Loucy (cell line): Measurements from ENCODE around the gene SLC9A9.

Experiments
- H2AFZ ChIP-seq: fragments of 200-600 bp; sonication (generic); 2 replicates; pipeline ENCODE4 v1.6.0; 2016; ENCODE audit warnings: antibody characterized with exemption, mild to moderate bottlenecking, low read length, moderate library complexity
- H3F3A ChIP-seq: fragments of 200-600 bp; 2 replicates; pipeline ENCODE4 v1.6.0; 2016; ENCODE audit warnings: antibody characterized with exemption, low read depth, mild to moderate bottlenecking
- H3K27me3 ChIP-seq: fragments of 200-600 bp; sonication (generic); 2 replicates; pipeline ENCODE4 v1.6.1; 2014; ENCODE audit warnings: low read length, mild to moderate bottlenecking; ENCODE audit not compliant: insufficient read depth, poor library complexity, severe bottlenecking
- H3K36me3 ChIP-seq: fragments of 200-600 bp; sonication (generic); 2 replicates; pipeline ENCODE4 v1.6.1; 2016; ENCODE audit warnings: low read length; ENCODE audit not compliant: insufficient read depth
- H3K4me1 ChIP-seq: fragments of 200-600 bp; sonication (generic); 2 replicates; pipeline ENCODE4 v1.5.1; 2014; ENCODE audit warnings: low read length, mild to moderate bottlenecking; ENCODE audit not compliant: insufficient read depth, poor library complexity, severe bottlenecking
- H3K4me2 ChIP-seq: fragments of 200-600 bp; sonication (generic); 2 replicates; pipeline ENCODE4 v1.6.0; 2014; ENCODE audit warnings: antibody characterized with exemption, low read length, low read depth, mild to moderate bottlenecking; ENCODE audit not compliant: poor library complexity, severe bottlenecking
- H3K4me3 ChIP-seq: fragments of 200-600 bp; sonication (generic); 2 replicates; pipeline ENCODE4 v1.5.1; 2014; ENCODE audit warnings: low read length, mild to moderate bottlenecking, mixed read lengths; ENCODE audit not compliant: poor library complexity, severe bottlenecking
- H3K79me2 ChIP-seq: fragments of 200-600 bp; sonication (generic); 2 replicates; pipeline ENCODE4 v1.6.1; 2014; ENCODE audit warnings: low read length; ENCODE audit not compliant: insufficient read depth
- H3K9ac ChIP-seq: fragments of 200-600 bp; sonication (generic); 2 replicates; pipeline ENCODE4 v1.6.0; 2014; ENCODE audit warnings: mild to moderate bottlenecking, low read depth, low read length, moderate library complexity; ENCODE audit not compliant: poor library complexity, severe bottlenecking
- H3K9me2 ChIP-seq: fragments of 200-600 bp; sonication (generic); replicated peaks from 2 replicates; pipeline ENCODE4 v1.6.1; 2016; ENCODE audit warnings: low read depth, low read length, mixed read lengths
- H3K9me3 ChIP-seq: fragments of 200-600 bp; sonication (generic); 2 replicates; pipeline ENCODE4 v1.6.1; 2014; ENCODE audit warnings: mild to moderate bottlenecking, antibody characterized with exemption, low read length, low read depth; ENCODE audit not compliant: insufficient read depth
- H4K20me1 ChIP-seq: fragments of 200-600 bp; sonication (generic); 2 replicates; pipeline ENCODE4 v1.6.0; 2014; ENCODE audit warnings: antibody characterized with exemption, low read length, mild to moderate bottlenecking; ENCODE audit not compliant: insufficient read depth, poor library complexity, severe bottlenecking
- EZH2phosphoT487 ChIP-seq: fragments of 200-600 bp; IDR thresholded peaks from 2 replicates; pipeline ENCODE4 v1.6.1; 2018; ENCODE audit warnings: antibody characterized with exemption, mild to moderate bottlenecking, moderate library complexity, borderline replicate concordance
- TF ChIP-seq, protein P1 (sequence below): fragments of 200-600 bp; sonication (generic); conservative IDR thresholded peaks from 2 replicates; pipeline ENCODE4 v1.5.1; 2014; ENCODE audit warnings: mild to moderate bottlenecking, antibody characterized with exemption, low read length

SLC9A9 gene

DNA sequence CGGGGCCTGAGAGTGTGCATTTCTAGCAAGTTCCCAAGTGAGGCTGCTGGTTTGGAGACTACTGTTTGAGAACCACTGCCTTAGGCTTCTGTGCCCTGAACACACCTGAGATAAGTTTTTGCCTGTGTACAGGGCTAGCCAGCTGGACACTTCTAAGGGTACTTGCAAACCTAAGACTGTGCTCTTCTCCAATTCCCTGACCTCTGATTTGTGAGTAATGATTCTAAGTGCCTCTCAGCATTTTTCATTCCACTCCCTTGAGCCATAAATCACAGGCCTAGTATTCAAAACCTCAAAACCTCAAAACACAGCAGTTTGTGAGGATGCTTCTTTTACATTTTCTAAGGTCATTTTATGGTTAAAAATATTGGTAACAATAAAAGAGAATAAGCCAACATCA, 580.3 kb downstream of the SLC9A9 start:
- H3K4me1 ChIP-seq = no peaks in the 10 kb centered on the region
- TF ChIP-seq, protein P1, sequence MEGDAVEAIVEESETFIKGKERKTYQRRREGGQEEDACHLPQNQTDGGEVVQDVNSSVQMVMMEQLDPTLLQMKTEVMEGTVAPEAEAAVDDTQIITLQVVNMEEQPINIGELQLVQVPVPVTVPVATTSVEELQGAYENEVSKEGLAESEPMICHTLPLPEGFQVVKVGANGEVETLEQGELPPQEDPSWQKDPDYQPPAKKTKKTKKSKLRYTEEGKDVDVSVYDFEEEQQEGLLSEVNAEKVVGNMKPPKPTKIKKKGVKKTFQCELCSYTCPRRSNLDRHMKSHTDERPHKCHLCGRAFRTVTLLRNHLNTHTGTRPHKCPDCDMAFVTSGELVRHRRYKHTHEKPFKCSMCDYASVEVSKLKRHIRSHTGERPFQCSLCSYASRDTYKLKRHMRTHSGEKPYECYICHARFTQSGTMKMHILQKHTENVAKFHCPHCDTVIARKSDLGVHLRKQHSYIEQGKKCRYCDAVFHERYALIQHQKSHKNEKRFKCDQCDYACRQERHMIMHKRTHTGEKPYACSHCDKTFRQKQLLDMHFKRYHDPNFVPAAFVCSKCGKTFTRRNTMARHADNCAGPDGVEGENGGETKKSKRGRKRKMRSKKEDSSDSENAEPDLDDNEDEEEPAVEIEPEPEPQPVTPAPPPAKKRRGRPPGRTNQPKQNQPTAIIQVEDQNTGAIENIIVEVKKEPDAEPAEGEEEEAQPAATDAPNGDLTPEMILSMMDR = no peak
- no peak for TF ChIP-seq EZH2phosphoT487
- no peaks in the 10 kb centered on the region for H4K20me1 ChIP-seq
- no peaks in the 10 kb centered on the region for H3K27me3 ChIP-seq
- H3K4me3 ChIP-seq = no peak overlapping the region
- H3K9ac ChIP-seq = no peak overlapping the region
- H2AFZ ChIP-seq = no peak overlapping the region
- H3K9me2 ChIP-seq = no peaks in the 10 kb centered on the region
- no peaks in the 10 kb centered on the region for H3F3A ChIP-seq
- no peaks in the 10 kb centered on the region for H3K36me3 ChIP-seq
- H3K4me2 ChIP-seq = no peak overlapping the region
- no peaks in the 10 kb centered on the region for H3K79me2 ChIP-seq
- H3K9me3 ChIP-seq = no peaks in the 10 kb centered on the region

DNA sequence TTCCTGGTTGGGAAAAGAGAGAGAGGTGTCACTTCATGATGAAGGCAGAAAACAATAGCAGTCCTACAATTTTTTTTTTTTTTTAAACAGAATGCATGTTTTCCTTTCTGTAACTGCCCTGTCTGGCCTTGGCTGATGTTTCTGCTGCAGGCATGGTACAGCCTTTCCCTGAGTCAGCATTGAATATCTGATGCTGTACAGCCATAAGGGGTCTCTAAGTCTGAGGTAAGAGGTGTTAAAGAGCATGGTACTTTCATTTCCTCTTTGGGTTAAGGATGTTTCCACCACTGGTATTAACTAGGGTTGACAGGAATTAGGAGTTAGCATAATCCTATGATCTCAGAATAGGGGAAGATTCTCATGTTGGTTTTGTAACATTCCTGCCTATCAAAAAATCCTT, 581.3 kb downstream of the SLC9A9 start:
- no peak overlapping the region for H3K4me2 ChIP-seq
- no peaks in the 10 kb centered on the region for H3K4me1 ChIP-seq
- H3K27me3 ChIP-seq = no peaks in the 10 kb centered on the region
- no peaks in the 10 kb centered on the region for H4K20me1 ChIP-seq
- H3K36me3 ChIP-seq = no peaks in the 10 kb centered on the region
- no peaks in the 10 kb centered on the region for H3K79me2 ChIP-seq
- no peak overlapping the region for H3K4me3 ChIP-seq
- H3K9me3 ChIP-seq = no peaks in the 10 kb centered on the region
- H3K9me2 ChIP-seq = no peaks in the 10 kb centered on the region
- no peak overlapping the region for H2AFZ ChIP-seq
- H3F3A ChIP-seq = no peaks in the 10 kb centered on the region
- TF ChIP-seq, protein P1 = no peak
- TF ChIP-seq EZH2phosphoT487 = no peak
- H3K9ac ChIP-seq = no peak overlapping the region

DNA sequence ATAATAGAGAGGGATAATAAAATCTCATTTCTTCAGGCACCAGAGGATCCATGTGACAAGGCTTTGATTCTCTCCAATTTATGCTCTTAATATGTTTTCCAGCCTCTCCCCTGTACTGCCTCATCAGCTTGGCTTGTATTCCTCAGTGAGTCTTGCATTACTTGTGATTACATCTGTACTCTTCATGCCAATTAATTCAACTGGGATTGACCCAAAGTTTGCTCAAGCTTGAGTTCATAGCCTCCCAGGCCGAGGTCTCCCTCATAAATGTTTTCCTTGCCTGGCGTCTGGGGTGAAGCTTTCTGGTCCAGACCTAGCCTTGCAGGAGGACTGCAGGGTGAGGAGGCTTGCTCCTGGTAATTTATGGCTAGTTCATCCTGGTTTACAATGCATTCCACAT, 581.8 kb downstream of the SLC9A9 start:
- Histone ChIP-seq H3K4me2 (no peak overlapping the region), H3K4me1 (no peaks in the 10 kb centered on the region), H4K20me1 (no peaks in the 10 kb centered on the region), H3K4me3 (no peak overlapping the region), H3F3A (no peaks in the 10 kb centered on the region), H3K9me3 (no peaks in the 10 kb centered on the region), H3K9ac (no peak overlapping the region), H3K36me3 (no peaks in the 10 kb centered on the region), H3K27me3 (no peaks in the 10 kb centered on the region), H2AFZ (no peak overlapping the region), H3K79me2 (no peaks in the 10 kb centered on the region), H3K9me2 (no peaks in the 10 kb centered on the region)
- TF ChIP-seq EZH2phosphoT487 = no peak

DNA sequence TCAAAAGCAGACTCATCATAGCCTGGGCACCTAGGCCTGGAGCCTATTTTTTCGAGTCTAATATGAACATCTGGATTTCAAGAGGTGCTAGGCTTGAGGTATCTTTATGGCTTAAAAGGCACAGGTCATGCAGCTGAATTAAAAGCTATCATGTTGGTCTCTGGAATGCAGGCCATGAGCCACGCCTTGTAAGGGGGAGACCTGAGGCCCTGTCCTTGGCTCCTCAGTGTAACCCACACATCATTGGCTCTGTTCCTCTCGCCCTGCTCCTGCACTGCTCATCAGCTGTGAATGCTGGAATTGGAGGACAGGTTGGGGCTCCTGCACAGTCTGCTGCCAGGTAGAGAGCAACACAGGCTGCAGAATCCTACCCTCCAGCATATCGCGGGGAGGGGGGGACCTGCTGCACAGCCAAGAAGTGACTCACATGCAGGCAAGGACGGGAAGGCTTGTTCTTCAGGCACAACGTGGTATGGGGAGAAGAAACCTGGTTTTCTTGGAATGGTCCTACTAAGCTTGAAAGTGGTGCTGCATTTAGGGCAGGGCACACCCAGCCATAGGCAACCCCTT, 582.7 kb downstream of the SLC9A9 start:
- no peaks in the 10 kb centered on the region for H3K27me3 ChIP-seq
- no peaks in the 10 kb centered on the region for H4K20me1 ChIP-seq
- no peaks in the 10 kb centered on the region for H3F3A ChIP-seq
- TF ChIP-seq, protein P1 = no peak
- H3K36me3 ChIP-seq = no peaks in the 10 kb centered on the region
- no peaks in the 10 kb centered on the region for H3K9me3 ChIP-seq
- H3K9ac ChIP-seq = no peak overlapping the region
- no peaks in the 10 kb centered on the region for H3K4me1 ChIP-seq
- H2AFZ ChIP-seq = no peak overlapping the region
- no peaks in the 10 kb centered on the region for H3K79me2 ChIP-seq
- no peak overlapping the region for H3K4me3 ChIP-seq
- no peaks in the 10 kb centered on the region for H3K9me2 ChIP-seq
- no peak overlapping the region for H3K4me2 ChIP-seq
